Fibroblast of mammary gland (primary cell): ENCODE measurements around the gene SND1.
A peak's percentile ranks its signal among the peaks of the same experiment; 100 is the strongest.

Experiments used
- DNase-seq: peaks from one replicate; pipeline ENCODE4 v3.0.0-alpha.2; 2010; ENCODE audit warnings: low read depth
- H3K4me3 ChIP-seq: 2 replicates; pipeline ENCODE4 v1.5.1; 2011; ENCODE audit warnings: low read depth, mild to moderate bottlenecking, low read length, moderate library complexity; ENCODE audit not compliant: control insufficient read depth
- CTCF ChIP-seq: conservative IDR thresholded peaks from 2 replicates; pipeline ENCODE4 v1.5.1; 2011; ENCODE audit warnings: low read depth, low read length, inconsistent platforms; ENCODE audit not compliant: control insufficient read depth, insufficient read depth

The SND1 gene

GRCh38 chr7:127920787-127921438, 268.9 kb downstream of the SND1 start:
- TF ChIP-seq CTCF, result no peak
- peak; percentile 80 for DNase-seq
- no peak overlapping the region for H3K4me3 ChIP-seq

- peak; percentile 66 for DNase-seq
Measured at GRCh38 chr7:127922656-127923055, 270.7 kb downstream of the SND1 start.

GRCh38 chr7:127924874-127925273, 272.9 kb downstream of the SND1 start:
- DNase-seq, result no peak
- no peak for TF ChIP-seq CTCF

More at GRCh38 chr7:127922656-127923055, 270.7 kb downstream of the SND1 start:
- H3K4me3 ChIP-seq, result no peak overlapping the region
- no peak for TF ChIP-seq CTCF

GRCh38 chr7:127927348-127927696, 275.3 kb downstream of the SND1 start:
- peak; percentile 44 for DNase-seq
- no peak for TF ChIP-seq CTCF
- no peak overlapping the region for H3K4me3 ChIP-seq

More at GRCh38 chr7:127924874-127925273, 272.9 kb downstream of the SND1 start:
- no peak overlapping the region for H3K4me3 ChIP-seq

GRCh38 chr7:127928222-127928621, 276.2 kb downstream of the SND1 start:
- no peak overlapping the region for H3K4me3 ChIP-seq
- DNase-seq, result no peak
- no peak for TF ChIP-seq CTCF

GRCh38 chr7:127928852-127929251, 276.9 kb downstream of the SND1 start:
- DNase-seq, result no peak
- no peak overlapping the region for H3K4me3 ChIP-seq
- TF ChIP-seq CTCF, result no peak
